DND-41 (cell line): ENCODE data around the gene NGLY1.

Source experiments
- CTCF ChIP-seq: IDR thresholded peaks from 2 replicates; pipeline ENCODE4 v1.5.1; 2012; ENCODE audit warnings: borderline replicate concordance, low read length, moderate library complexity, mild to moderate bottlenecking; ENCODE audit not compliant: poor library complexity, severe bottlenecking; ENCODE audit errors: extremely low read depth
- EZH2 ChIP-seq: IDR thresholded peaks from 3 replicates; pipeline ENCODE4 v1.6.1; 2012; ENCODE audit warnings: borderline replicate concordance, low read depth, mild to moderate bottlenecking, moderate library complexity, low read length, inconsistent platforms; ENCODE audit not compliant: severe bottlenecking

GRCh38 chr3:25817107-25817506 lies 33.9 kb upstream of the NGLY1 start:
- TF ChIP-seq EZH2 (no peak), CTCF (no peak)
